H1 (cell line): ENCODE results near the gene SHQ1. TPM values are rescaled to one million over a fixed set of nuclear protein-coding genes. Genes with fewer than 3 reads are reported as not detected.

Experiments used
- CTCF ChIA-PET: fragments of 300-600 bp; sonication (Branson Sonifier 250); formaldehyde crosslinking; loops from one replicate; lab custom pipeline; 2021; ENCODE audit not compliant: partially characterized antibody; lab: Charles Lee
- POLR2A ChIA-PET: fragments of 300-600 bp; sonication (Branson Sonifier 250); formaldehyde crosslinking; loops from one replicate; lab custom pipeline; 2021; ENCODE audit warnings: inconsistent platforms; ENCODE audit not compliant: partially characterized antibody; lab: Charles Lee
- DNase-seq, 2 experiments: peaks; one replicate each; pipeline versions ENCODE4 v3.0.0 to v3.0.0-alpha.2; 2010 to 2022; ENCODE audit warnings: low spot score in 2 of 2, low read depth in 1 of 2, mixed read lengths in 1 of 2
- FAIRE-seq: peaks from 2 replicates; lab custom pipeline; 2011; peaks lifted over from hg19 to GRCh38; lab: Jason Lieb, UNC
- H2AFZ ChIP-seq: 2 replicates; pipeline ENCODE4 v1.8.1; 2012; ENCODE audit warnings: low read length, inconsistent platforms
- H2AK5ac ChIP-seq: 2 replicates; pipeline ENCODE4 v1.6.1; 2013; ENCODE audit warnings: low read depth, low read length
- H2BK120ac ChIP-seq: replicated peaks from 2 replicates; pipeline ENCODE3; 2013; ENCODE audit warnings: low read depth, low read length, inconsistent platforms
- H2BK12ac ChIP-seq: 2 replicates; pipeline ENCODE4 v1.6.1; 2013; ENCODE audit warnings: low read depth, low read length
- H2BK15ac ChIP-seq: 2 replicates; pipeline ENCODE4 v1.6.1; 2013; ENCODE audit warnings: low read length
- H2BK20ac ChIP-seq: 2 replicates; pipeline ENCODE4 v1.6.1; 2013; ENCODE audit warnings: low read length
- H2BK5ac ChIP-seq: 2 replicates; pipeline ENCODE4 v1.6.1; 2013; ENCODE audit warnings: low read depth, low read length
- H3K14ac ChIP-seq: 2 replicates; pipeline ENCODE4 v1.6.1; 2013; ENCODE audit warnings: inconsistent platforms; ENCODE audit not compliant: insufficient read length
- H3K18ac ChIP-seq: 2 replicates; pipeline ENCODE4 v1.6.1; 2013; ENCODE audit warnings: low read length; ENCODE audit errors: extremely low read depth
- H3K23ac ChIP-seq: 2 replicates; pipeline ENCODE4 v1.6.1; 2013; ENCODE audit warnings: inconsistent platforms; ENCODE audit not compliant: insufficient read length
- H3K23me2 ChIP-seq: 2 replicates; pipeline ENCODE4 v1.6.1; 2013; ENCODE audit warnings: low read depth, low read length
- H3K27ac ChIP-seq: 2 replicates; pipeline ENCODE4 v1.6.1; 2011; ENCODE audit warnings: low read depth, low read length, inconsistent platforms
- H3K27me3 ChIP-seq, 4 experiments: replicated peaks in 1 of 4; 1 replicate in 1 of 4; 2 replicates in 3 of 4; pipeline versions ENCODE4 v1.6.1 to v1.8.1; 2011 to 2013; ENCODE audit warnings: low read length in 3 of 4, mild to moderate bottlenecking in 3 of 4, inconsistent platforms in 2 of 4, mixed read lengths in 2 of 4, moderate library complexity in 1 of 4; ENCODE audit not compliant: control insufficient read depth in 3 of 4, insufficient read depth in 3 of 4; ENCODE audit errors: extremely low read depth in 1 of 4
- H3K36me3 ChIP-seq, 4 experiments: 2 replicates each; pipeline versions ENCODE4 v1.6.1 to v1.8.1; 2011 to 2013; ENCODE audit warnings: mild to moderate bottlenecking in 4 of 4, low read length in 3 of 4, moderate library complexity in 2 of 4, control low read depth in 1 of 4, inconsistent platforms in 1 of 4; ENCODE audit not compliant: insufficient read depth in 4 of 4, control insufficient read depth in 2 of 4
- H3K4ac ChIP-seq: replicated peaks from 2 replicates; pipeline ENCODE3; 2013; ENCODE audit warnings: low read length, low read depth, mixed read lengths, inconsistent platforms; ENCODE audit not compliant: insufficient read length
- H3K4me1 ChIP-seq, 4 experiments: replicated peaks in 1 of 4; 1 replicate in 1 of 4; 2 replicates in 3 of 4; pipeline versions ENCODE4 v1.6.1 to v1.8.1; 2011 to 2013; ENCODE audit warnings: low read length in 3 of 4, inconsistent platforms in 2 of 4, mixed read lengths in 1 of 4; ENCODE audit not compliant: insufficient read depth in 4 of 4, control insufficient read depth in 3 of 4
- H3K4me2 ChIP-seq, 2 experiments: 2 replicates each; pipeline versions ENCODE4 v1.6.1 to v1.8.1; 2011 to 2013; ENCODE audit warnings: low read depth in 2 of 2, low read length in 2 of 2, control low read depth in 1 of 2, inconsistent platforms in 1 of 2, mild to moderate bottlenecking in 1 of 2; ENCODE audit not compliant: insufficient read depth in 1 of 2
- H3K4me3 ChIP-seq, 4 experiments: fragments of 200-600, 300-600 bp in 1 of 4; sonication (generic), shearing (Covaris generic), sonication (Bioruptor Twin) in 1 of 4; 2 replicates each; pipeline versions ENCODE4 v1.5.1 to v1.8.1; 2011 to 2016; ENCODE audit warnings: low read length in 4 of 4, low read depth in 3 of 4, control low read depth in 2 of 4, inconsistent platforms in 2 of 4, mild to moderate bottlenecking in 2 of 4, mixed read lengths in 1 of 4, moderate library complexity in 1 of 4; ENCODE audit not compliant: insufficient read depth in 2 of 4; ENCODE audit errors: extremely low read depth in 1 of 4
- H3K56ac ChIP-seq: replicated peaks from 2 replicates; pipeline ENCODE3; 2013; ENCODE audit warnings: low read depth, mild to moderate bottlenecking, mixed read lengths, low read length, inconsistent platforms; ENCODE audit not compliant: insufficient read length
- H3K79me1 ChIP-seq: 2 replicates; pipeline ENCODE4 v1.6.1; 2013; ENCODE audit warnings: low read depth, low read length, control low read depth
- H3K79me2 ChIP-seq, 2 experiments: 2 replicates each; pipeline versions ENCODE4 v1.6.1 to v1.8.1; 2012 to 2013; ENCODE audit warnings: low read length in 2 of 2, mild to moderate bottlenecking in 2 of 2, inconsistent platforms in 1 of 2; ENCODE audit not compliant: insufficient read depth in 2 of 2, control insufficient read depth in 1 of 2
- H3K9ac ChIP-seq, 4 experiments: replicated peaks in 1 of 4; 1 replicate in 1 of 4; 2 replicates in 3 of 4; pipeline versions ENCODE4 v1.6.1 to v1.8.1; 2011 to 2013; ENCODE audit warnings: low read depth in 3 of 4, low read length in 3 of 4, control low read depth in 2 of 4, mild to moderate bottlenecking in 2 of 4, moderate library complexity in 2 of 4, inconsistent platforms in 1 of 4; ENCODE audit errors: extremely low read depth in 1 of 4
- H3K9me3 ChIP-seq, 2 experiments: 2 replicates each; pipeline versions ENCODE4 v1.6.1 to v1.8.1; 2012 to 2013; ENCODE audit warnings: mild to moderate bottlenecking in 2 of 2, moderate library complexity in 2 of 2, control low read depth in 1 of 2, inconsistent platforms in 1 of 2, low read depth in 1 of 2, low read length in 1 of 2, mixed read lengths in 1 of 2; ENCODE audit not compliant: insufficient read depth in 2 of 2
- H4K20me1 ChIP-seq, 2 experiments: replicated peaks in 1 of 2; 2 replicates each; pipeline versions ENCODE3 to v1.8.1; 2011 to 2013; ENCODE audit warnings: inconsistent platforms in 2 of 2, low read length in 2 of 2, mild to moderate bottlenecking in 1 of 2; ENCODE audit not compliant: insufficient read depth in 2 of 2, control insufficient read depth in 1 of 2
- H4K5ac ChIP-seq: 2 replicates; pipeline ENCODE4 v1.6.1; 2013; ENCODE audit warnings: low read length, low read depth, mixed read lengths, inconsistent platforms; ENCODE audit not compliant: insufficient read length
- H4K8ac ChIP-seq: 2 replicates; pipeline ENCODE4 v1.8.0; 2013; ENCODE audit warnings: mild to moderate bottlenecking, moderate library complexity, low read length, inconsistent platforms; ENCODE audit not compliant: insufficient read depth; ENCODE audit errors: extremely low read depth
- H4K91ac ChIP-seq: replicated peaks from 2 replicates; pipeline ENCODE3; 2013; ENCODE audit warnings: low read length, mixed read lengths, inconsistent platforms; ENCODE audit not compliant: insufficient read length
- ASH2L ChIP-seq: fragments of 200-600, 300-600 bp; sonication (generic); IDR thresholded peaks from one replicate; pipeline ENCODE4 v1.7.1; 2017; ENCODE audit warnings: low read length
- CREB1 ChIP-seq: IDR thresholded peaks from 2 replicates; pipeline ENCODE4 v1.6.1; 2012; ENCODE audit warnings: inconsistent platforms
- GTF2F1 ChIP-seq: IDR thresholded peaks from 2 replicates; pipeline ENCODE4 v1.6.1; 2012; ENCODE audit warnings: low read depth, low read length, improper control_type of control experiment, borderline replicate concordance
- KDM4A ChIP-seq: IDR thresholded peaks from one replicate; pipeline ENCODE4 v1.7.1; 2012; ENCODE audit warnings: low read depth, mild to moderate bottlenecking, moderate library complexity, low read length, inconsistent platforms; ENCODE audit not compliant: severe bottlenecking
- RAD21 ChIP-seq, 2 experiments: IDR thresholded peaks in 1 of 2; conservative IDR thresholded peaks in 1 of 2; 2 replicates each; pipeline ENCODE4 v1.6.1; 2011; ENCODE audit warnings: low read depth in 2 of 2, low read length in 2 of 2, improper control_type of control experiment in 1 of 2, inconsistent platforms in 1 of 2, mild to moderate bottlenecking in 1 of 2, moderate library complexity in 1 of 2
- RBBP5 ChIP-seq: IDR thresholded peaks from 2 replicates; pipeline ENCODE4 v1.7.1; 2012; ENCODE audit warnings: low read depth, mild to moderate bottlenecking, inconsistent platforms, low read length, moderate library complexity, borderline replicate concordance
- RFX5 ChIP-seq: IDR thresholded peaks from 2 replicates; pipeline ENCODE4 v1.6.1; 2011; ENCODE audit warnings: low read depth, low read length, improper control_type of control experiment, borderline replicate concordance
- RXRA ChIP-seq: IDR thresholded peaks from 2 replicates; pipeline ENCODE4 v1.6.1; 2011; ENCODE audit warnings: low read depth, mild to moderate bottlenecking, low read length, moderate library complexity; ENCODE audit not compliant: insufficient read depth
- SAP30 ChIP-seq: fragments of 300-600 bp; sonication (generic); IDR thresholded peaks from 2 replicates; pipeline ENCODE4 v1.7.1; 2012; ENCODE audit warnings: low read length, moderate library complexity, mild to moderate bottlenecking, inconsistent platforms; ENCODE audit not compliant: insufficient read depth, insufficient replicate concordance
- SIX5 ChIP-seq: IDR thresholded peaks from 2 replicates; pipeline ENCODE4 v1.6.1; 2011; ENCODE audit warnings: mild to moderate bottlenecking, low read depth, low read length
- SP4 ChIP-seq: IDR thresholded peaks from 2 replicates; pipeline ENCODE4 v1.6.1; 2012; ENCODE audit warnings: low read length, inconsistent platforms
- SRF ChIP-seq: IDR thresholded peaks from 2 replicates; pipeline ENCODE4 v1.6.1; 2011; ENCODE audit warnings: mild to moderate bottlenecking, low read depth, low read length, moderate library complexity
- TCF12 ChIP-seq: IDR thresholded peaks from 2 replicates; pipeline ENCODE4 v1.6.1; 2011; ENCODE audit warnings: low read depth, mild to moderate bottlenecking, low read length
- YY1 ChIP-seq: IDR thresholded peaks from 2 replicates; pipeline ENCODE4 v1.6.1; 2011; ENCODE audit warnings: low read depth, mild to moderate bottlenecking, low read length
- WGBS, 2 experiments: shearing (Covaris generic) in 1 of 2; methylation state at CpG; one replicate each; pipeline versions ENCODE4 v1.1.6 to v1.1.7; 2013 to 2015; ENCODE audit warnings: low lambda C conversion rate in 2 of 2, mixed read lengths in 2 of 2, inconsistent platforms in 1 of 2, low coverage in 1 of 2, missing lambda C conversion rate in 1 of 2; ENCODE audit not compliant: insufficient replicate concordance in 2 of 2, insufficient coverage in 1 of 2, insufficient read length in 1 of 2; ENCODE audit errors: extremely low coverage in 1 of 2, missing lambda C conversion rate in 1 of 2; 5-methylcytosine and 5-hydroxymethylcytosine counted together
- polyA plus RNA-seq, 7 experiments: library from polyadenylated mRNA; depleted of rRNA in 3 of 7; stranded (reverse) in 5 of 7; unstranded in 2 of 7; fragments of >200 nt in 5 of 7; fragments of 200-250 nt in 2 of 7; gene quantifications; 1 replicate in 5 of 7; 2 replicates in 1 of 7; 4 replicates in 1 of 7; pipeline versions ENCODE4 v1.2.1 to v1.2.3, GENCODE V29; 2011 to 2013; ENCODE audit warnings: missing spikeins in 2 of 7, mixed read lengths in 2 of 7
- total RNA-seq: library from RNA; stranded (reverse); fragmentation: NEBNext Ultra II Directional; extraction: Animal tissue kit (Norgen Biotek cat#: 25700); gene quantifications from 2 replicates; pipeline ENCODE4 v1.2.1, GENCODE V29; 2021
- TF ChIP-seq, protein P1 (sequence below): IDR thresholded peaks from 2 replicates; pipeline ENCODE4 v1.6.1; 2012; ENCODE audit warnings: inconsistent platforms

The SHQ1 gene
- total and polyA plus RNA-seq, 2 of the 8 experiments (the other 6 are each of a cell fraction or from before 2014, with no cell fraction given), result 10.7 to 34.4 TPM

DNA sequence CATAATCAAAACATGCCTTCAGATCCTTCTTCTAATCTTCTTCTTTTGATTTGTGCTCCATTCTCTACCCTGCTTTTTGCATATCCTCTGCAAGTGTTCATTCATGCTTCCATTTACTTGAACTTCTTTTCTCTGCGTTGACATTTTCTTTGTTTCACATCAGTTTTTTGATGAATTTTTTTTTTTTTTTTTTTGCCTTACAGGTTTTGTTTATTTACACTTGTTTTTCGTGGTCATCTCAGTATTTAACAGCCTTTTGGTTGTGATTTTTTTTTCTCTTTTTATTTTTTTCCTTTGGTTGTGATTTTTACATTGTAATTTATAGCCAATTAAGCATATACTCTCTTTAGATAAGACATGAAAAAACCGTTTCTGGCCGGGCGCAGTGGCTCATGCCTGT, 11.8 kb upstream of the SHQ1 start:
- Histone ChIP-seq H4K20me1 (no peaks in the 10 kb centered on the region), H4K91ac (no peak overlapping the region), H2BK15ac (no peak overlapping the region), H3K36me3 (no peaks in the 10 kb centered on the region), H3K27me3 (no peaks in the 10 kb centered on the region), H3K9ac (no peak overlapping the region), H3K27ac (no peak overlapping the region), H3K4me1 (no peaks in the 10 kb centered on the region), H3K23me2 (no peaks in the 10 kb centered on the region), H2BK5ac (no peak overlapping the region), H3K23ac (no peak overlapping the region), H2BK20ac (no peak overlapping the region), H2AFZ (no peak overlapping the region), H2AK5ac (no peak overlapping the region), H3K4ac (no peak overlapping the region), H3K4me2 (no peak overlapping the region), H3K18ac (no peak overlapping the region), H2BK12ac (no peak overlapping the region), H4K5ac (no peak overlapping the region), H3K79me1 (no peaks in the 10 kb centered on the region), H3K56ac (no peak overlapping the region), H3K14ac (no peak overlapping the region), H3K9me3 (no peaks in the 10 kb centered on the region), H2BK120ac (no peak overlapping the region), H3K4me3 (no peak overlapping the region), H4K8ac (no peak overlapping the region), H3K79me2 (no peaks in the 10 kb centered on the region)
- ChIA-PET POLR2A (no interaction called here), CTCF (interaction anchor here (0.7 to 2.1 kb wide), 4 partner anchors 9 to 34 kb away, joined by 3 to 9 read pairs (median 4); no protein-coding TSS in a partner anchor)
- FAIRE-seq (no peak), DNase-seq (no peak)
- 89% methylated on average over 4 of the region's 5 CpGs; no CpG with 5 or more reads in 1 of the 2 experiments for WGBS, 2 experiments
- TF ChIP-seq CREB1 (no peak), YY1 (no peak), SP4 (no peak), ASH2L (no peak), RBBP5 (no peak), SIX5 (no peak), RXRA (no peak), TCF12 (no peak), KDM4A (no peak), SAP30 (no peak), RAD21 (IDR thresholded peaks at IDR 0.05 in 1 of 2, conservative IDR thresholded peaks at IDR 0.05 in 1 of 2; ENCODE audit: low read depth in 2 of 2, low read length in 2 of 2) (no peak), SRF (no peak), RFX5 (no peak), GTF2F1 (no peak)
- TF ChIP-seq, protein P1, sequence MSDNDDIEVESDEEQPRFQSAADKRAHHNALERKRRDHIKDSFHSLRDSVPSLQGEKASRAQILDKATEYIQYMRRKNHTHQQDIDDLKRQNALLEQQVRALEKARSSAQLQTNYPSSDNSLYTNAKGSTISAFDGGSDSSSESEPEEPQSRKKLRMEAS, result no peak
